K562 (cell line): ENCODE measurements around the gene OTOG. TPM values are rescaled to one million over a fixed set of nuclear protein-coding genes. Genes with fewer than 3 reads are reported as not detected.

ENCODE experiments used
- ATAC-seq: fragments of 200-7000 bp; cut with Tn5 transposase; 3 replicates; pipeline ENCODE4 v1.9.1; 2020; ENCODE audit warnings: moderate library complexity
- BruUV-seq: library from RNA; stranded (reverse); fragments of 400-500 nt; replicated peaks from 2 replicates; lab custom pipeline; 2021; lab: Mats Ljungman, UMichigan
- CTCF ChIA-PET: fragments of 300-600 bp; formaldehyde crosslinking; extraction: SDS; loops from one replicate; lab custom pipeline; 2021; ENCODE audit warnings: low intra/inter-chr PET ratio; lab: Yijun Ruan, JAX
- POLR2A ChIA-PET: fragments of 300-600, 350-650 bp; sonication (Branson Sonifier 250); formaldehyde crosslinking; extraction: SDS; loops from one replicate; lab custom pipeline; 2021; ENCODE audit warnings: antibody characterized with exemption, inconsistent platforms; lab: Yijun Ruan, JAX
- DNase-seq, 4 experiments: peaks; one replicate each; pipeline versions ENCODE4 v3.0.0 to v3.0.0-alpha.2; 2011 to 2018; ENCODE audit warnings: low spot score in 3 of 4, mixed read lengths in 3 of 4; ENCODE audit errors: extremely low read depth in 1 of 4
- FAIRE-seq: peaks from 2 replicates; lab custom pipeline; 2011; peaks lifted over from hg19 to GRCh38; lab: Jason Lieb, UNC
- H2AFZ ChIP-seq: 2 replicates; pipeline ENCODE4 v1.6.0; 2011; ENCODE audit warnings: low read depth, low read length, control low read depth, inconsistent platforms
- H3K27ac ChIP-seq: fragments of 200-600 bp; 3 replicates; pipeline ENCODE4 v1.8.0; 2011; ENCODE audit warnings: low read depth, mild to moderate bottlenecking, control low read depth, inconsistent platforms, low read length, moderate library complexity, mixed read lengths; ENCODE audit errors: extremely low read depth
- H3K27me3 ChIP-seq, 2 experiments: fragments of 300-600 bp in 1 of 2; 2 replicates in 1 of 2; 3 replicates in 1 of 2; pipeline versions ENCODE4 v1.6.0 to v1.8.0; 2011; ENCODE audit warnings: inconsistent platforms in 2 of 2, low read length in 2 of 2, mild to moderate bottlenecking in 1 of 2, mixed read lengths in 1 of 2, moderate library complexity in 1 of 2; ENCODE audit not compliant: control insufficient read depth in 2 of 2, insufficient read depth in 2 of 2
- H3K36me3 ChIP-seq: fragments of 300-600 bp; 3 replicates; pipeline ENCODE4 v1.8.0; 2011; ENCODE audit warnings: mild to moderate bottlenecking, low read length, inconsistent platforms; ENCODE audit not compliant: control insufficient read depth, insufficient read depth
- H3K4me1 ChIP-seq, 2 experiments: fragments of 200-600 bp in 1 of 2; replicated peaks in 1 of 2; 2 replicates in 1 of 2; 3 replicates in 1 of 2; pipeline versions ENCODE4 v1.5.1 to v1.8.0; 2011; ENCODE audit warnings: inconsistent platforms in 2 of 2, low read length in 2 of 2, mild to moderate bottlenecking in 1 of 2, mixed read lengths in 1 of 2, moderate library complexity in 1 of 2; ENCODE audit not compliant: control insufficient read depth in 2 of 2, insufficient read depth in 2 of 2
- H3K4me2 ChIP-seq: 2 replicates; pipeline ENCODE4 v1.6.1; 2011; ENCODE audit warnings: low read length, control low read depth, inconsistent platforms, mixed read lengths; ENCODE audit not compliant: insufficient read depth
- H3K4me3 ChIP-seq: fragments of 200-600 bp; sonication (generic), shearing (Covaris generic); 2 replicates; pipeline ENCODE4 v1.5.1; 2016; ENCODE audit warnings: control low read depth, inconsistent platforms
- H3K79me2 ChIP-seq: fragments of 200-600 bp; 3 replicates; pipeline ENCODE4 v1.8.0; 2011; ENCODE audit warnings: low read length, inconsistent platforms; ENCODE audit not compliant: control insufficient read depth, insufficient read depth
- H3K9ac ChIP-seq, 2 experiments: 2 replicates each; pipeline versions ENCODE4 v1.6.0 to v1.6.1; 2011; ENCODE audit warnings: low read depth in 2 of 2, low read length in 2 of 2, control low read depth in 1 of 2, inconsistent platforms in 1 of 2, mild to moderate bottlenecking in 1 of 2, mixed read lengths in 1 of 2; ENCODE audit not compliant: insufficient read depth in 1 of 2
- H3K9me1 ChIP-seq: one replicate; pipeline ENCODE4 v1.6.0; 2011; ENCODE audit warnings: inconsistent platforms, mild to moderate bottlenecking, low read length, moderate library complexity; ENCODE audit not compliant: control insufficient read depth, insufficient read depth
- H3K9me3 ChIP-seq: replicated peaks from 2 replicates; pipeline ENCODE4 v1.5.1; 2011; ENCODE audit warnings: low read depth, low read length, inconsistent platforms; ENCODE audit not compliant: control insufficient read depth, insufficient read depth
- H4K20me1 ChIP-seq: replicated peaks from 2 replicates; pipeline ENCODE4 v1.6.1; 2011; ENCODE audit warnings: low read length, inconsistent platforms, mixed read lengths; ENCODE audit not compliant: control insufficient read depth, insufficient read depth
- BCL6 ChIP-seq: fragments of 250-450 bp; sonication (Bioruptor Pico); IDR thresholded peaks from 2 replicates; pipeline ENCODE4 v1.4.0; 2020
- ELF4 ChIP-seq: fragments of 450-650 bp; formaldehyde crosslinking; IDR thresholded peaks from 2 replicates; pipeline ENCODE4 v1.4.0; 2022; ENCODE audit warnings: missing genetic modification characterization
- GABPA ChIP-seq: fragments of 200-800 bp; sonication (Bioruptor generic); conservative IDR thresholded peaks from 2 replicates; pipeline ENCODE4 v1.6.1; 2016; ENCODE audit warnings: low read depth, missing genetic modification characterization, missing compliant biosample characterization
- HDAC2 ChIP-seq: fragments of 450-650 bp; IDR thresholded peaks from 2 replicates; pipeline ENCODE4 v1.6.1; 2016; ENCODE audit warnings: mild to moderate bottlenecking
- HNRNPK ChIP-seq: fragments of 200-400 bp; formaldehyde crosslinking; IDR thresholded peaks from one replicate; pipeline ENCODE4 v1.6.1; 2018; ENCODE audit warnings: mild to moderate bottlenecking, low read depth, low read length; ENCODE audit not compliant: poor library complexity, severe bottlenecking
- MTA3 ChIP-seq: fragments of 450-650 bp; formaldehyde crosslinking; IDR thresholded peaks from 2 replicates; pipeline ENCODE4 v1.6.1; 2017; ENCODE audit warnings: mild to moderate bottlenecking, borderline replicate concordance
- PPARD ChIP-seq: fragments of 250-450 bp; sonication (Bioruptor Pico); IDR thresholded peaks from 2 replicates; pipeline ENCODE4 v1.8.0; 2022; ENCODE audit warnings: inconsistent platforms, mild to moderate bottlenecking, moderate library complexity
- RB1 ChIP-seq: fragments of 450-650 bp; IDR thresholded peaks from 2 replicates; pipeline ENCODE4 v1.6.1; 2017; ENCODE audit warnings: low read depth, mild to moderate bottlenecking
- TCFL5 ChIP-seq: fragments of 250-450 bp; sonication (Bioruptor Pico); conservative IDR thresholded peaks from 2 replicates; pipeline ENCODE4 v1.6.1; 2021; ENCODE audit warnings: mild to moderate bottlenecking, moderate library complexity, matching md5 sums
- ZNF140 ChIP-seq: fragments of 250-450 bp; sonication (Bioruptor Pico); IDR thresholded peaks from 2 replicates; pipeline ENCODE4 v1.8.0; 2021; ENCODE audit warnings: moderate library complexity, mild to moderate bottlenecking, inconsistent platforms
- ZNF197 ChIP-seq: fragments of 200-800 bp; sonication (Bioruptor generic); IDR thresholded peaks from 2 replicates; pipeline ENCODE4 v1.6.1; 2016; ENCODE audit warnings: low read depth, missing genetic modification characterization, missing compliant biosample characterization
- ZNF695 ChIP-seq: fragments of 450-650 bp; formaldehyde crosslinking; IDR thresholded peaks from 2 replicates; pipeline ENCODE4 v1.4.0; 2020; ENCODE audit warnings: mild to moderate bottlenecking, moderate library complexity
- WGBS: fragments of 100-300 bp; shearing (Covaris generic); methylation state at CpG from one replicate; pipeline ENCODE4 v1.1.6; 2016; ENCODE audit warnings: low coverage, mixed read lengths; ENCODE audit not compliant: insufficient coverage; ENCODE audit errors: missing lambda C conversion rate; 5-methylcytosine and 5-hydroxymethylcytosine counted together
- in situ Hi-C: fragments of 300-500 bp; cut with MboI; formaldehyde crosslinking; loops from 4 replicates; pipeline ENCODE4 v1.15.0; 2018; ENCODE audit warnings: inconsistent platforms, mixed read lengths
- intact Hi-C: fragments of 100-400 bp; cut with micrococcal nuclease; formaldehyde crosslinking; loops from 2 replicates; pipeline ENCODE4 v1.14.2; 2022
- polyA plus RNA-seq, 8 experiments: library from polyadenylated mRNA; depleted of rRNA in 4 of 8; stranded (reverse) in 5 of 8; unstranded in 3 of 8; fragments of >200 nt; fragmentation: Nextera tagmentation in 2 of 8; fragmentation: Illumina TruSeq in 1 of 8; extraction: Ambion mirVana in 2 of 8; extraction: Trizol in 1 of 8; gene quantifications; 2 replicates each; pipeline versions ENCODE4 v1.2.1 to v1.2.3, GENCODE V29; 2011 to 2014; ENCODE audit warnings: inconsistent platforms in 1 of 8, missing spikeins in 1 of 8
- total RNA-seq, 7 experiments: library from RNA; depleted of rRNA in 6 of 7; stranded (reverse); fragments of >200 nt in 6 of 7; fragmentation: Illumina TruSeq in 2 of 7; extraction: Trizol in 2 of 7; gene quantifications; 2 replicates each; pipeline versions ENCODE4 v1.2.1 to v1.2.3, GENCODE V29; 2011 to 2021; ENCODE audit warnings: low replicate concordance in 1 of 7
- TF ChIP-seq, protein P1 (sequence below): IDR thresholded peaks from 3 replicates; pipeline ENCODE4 v1.6.1; 2011; ENCODE audit warnings: borderline replicate concordance, mild to moderate bottlenecking; ENCODE audit not compliant: insufficient read length, insufficient read depth
- TF ChIP-seq, protein P2 (sequence below): sonication (generic); formaldehyde crosslinking; IDR thresholded peaks from 2 replicates; pipeline ENCODE4 v1.8.1; 2022; ENCODE audit warnings: missing genetic modification reagents
- TF ChIP-seq, protein P3 (sequence below): fragments of 450-650 bp; IDR thresholded peaks from 2 replicates; pipeline ENCODE4 v1.6.1; 2018; ENCODE audit warnings: mild to moderate bottlenecking, low read depth; ENCODE audit not compliant: partially characterized antibody
- TF ChIP-seq, protein P4 (sequence below): fragments of 450-650 bp; conservative IDR thresholded peaks from 2 replicates; pipeline ENCODE4 v1.6.1; 2016; ENCODE audit warnings: missing genetic modification characterization, low read depth, mild to moderate bottlenecking, control low read depth, missing compliant biosample characterization

OTOG gene
- total and polyA plus RNA-seq, 9 of the 15 experiments (the other 6 are each of a cell fraction or from before 2014, with no cell fraction given), result not detected

DNA sequence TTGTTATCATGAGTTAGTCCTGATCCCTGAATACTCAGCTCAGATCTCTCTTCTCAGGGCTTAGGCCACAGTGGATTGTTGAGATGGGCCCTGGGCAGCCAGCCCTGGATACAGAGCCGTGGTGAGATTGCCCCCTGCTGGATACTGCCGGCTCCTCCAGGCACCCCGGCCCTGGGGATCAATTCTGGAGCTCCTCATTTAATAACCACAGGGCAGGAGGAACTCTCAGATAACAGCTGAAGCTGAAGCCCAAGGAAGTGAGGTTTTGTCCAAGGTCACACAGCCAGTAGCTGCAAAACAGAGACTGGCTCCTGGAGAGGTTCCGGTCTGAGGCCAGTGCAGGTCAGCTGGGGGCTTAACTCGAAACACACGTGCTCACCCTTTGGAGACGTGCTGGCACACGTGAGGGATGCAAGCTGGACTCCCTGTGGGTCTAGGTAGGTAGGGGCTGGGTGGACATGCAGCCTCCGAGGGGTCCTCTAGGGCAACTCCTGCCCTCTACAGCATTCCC lies 18.8 kb upstream of the OTOG start:
- peaks cover 0 to 5% of the 10 kb centered on the region in 2 experiments; a peak in 3 of 5 replicates for H3K4me1 ChIP-seq
- no TSS peak for BruUV-seq
- no peaks in the 10 kb centered on the region for H3K36me3 ChIP-seq
- no peak overlapping the region for H3K9ac ChIP-seq
- FAIRE-seq (peak; percentile 81), ATAC-seq (peak; percentile 98), DNase-seq (peak; percentile 77 to 88 (median 84))
- H3K9me1 ChIP-seq, result no peaks in the 10 kb centered on the region
- H3K79me2 ChIP-seq, result no peaks in the 10 kb centered on the region
- H2AFZ ChIP-seq, result peak overlapping the region; percentile 15; the same call in 1 of the 2 replicates
- H3K4me3 ChIP-seq, result no peak overlapping the region
- no peak overlapping the region for H3K27ac ChIP-seq
- H3K9me3 ChIP-seq, result no peaks in the 10 kb centered on the region
- ChIA-PET CTCF (interaction anchor here (0.5 to 2.3 kb wide), 6 partner anchors 141 to 394 kb away, joined by 3 to 11 read pairs (median 3); no protein-coding TSS in a partner anchor), POLR2A (interaction anchor here (0.6 to 1.3 kb wide), 7 partner anchors 9 to 190 kb away, joined by 3 to 4 read pairs (median 3); no protein-coding TSS in a partner anchor)
- H3K27me3 ChIP-seq, result peaks cover 21 to 70% of the 10 kb centered on the region in 2 experiments; a peak in 4 of 5 replicates
- H4K20me1 ChIP-seq, result peaks cover 3% of the 10 kb centered on the region; the same call in 1 of the 2 replicates
- intact Hi-C loops (loop anchor here (1.0 kb wide), 2 partner anchors 144 to 298 kb away; no protein-coding TSS in a partner anchor), in situ Hi-C loops (loop anchor here (10.0 kb wide), 2 partner anchors 133 to 293 kb away; no protein-coding TSS in a partner anchor)
- peak overlapping the region; percentile 57 for H3K4me2 ChIP-seq
- WGBS, result 6% methylated on average over 9 of the region's 9 CpGs
- TF ChIP-seq MTA3 (no peak), ZNF695 (CRISPR knock-in tag) (no peak), ZNF197 (CRISPR knock-in tag) (no peak), TCFL5 (CRISPR knock-in tag) (no peak), ELF4 (CRISPR knock-in tag) (no peak), RB1 (peak; percentile 25; the same call in 1 of the 2 replicates), ZNF140 (CRISPR knock-in tag) (no peak), HNRNPK (no peak), PPARD (no peak), BCL6 (CRISPR knock-in tag) (no peak), GABPA (tag) (peak; percentile 42; the same call in 1 of the 2 replicates), HDAC2 (no peak)
- TF ChIP-seq, protein P1, sequence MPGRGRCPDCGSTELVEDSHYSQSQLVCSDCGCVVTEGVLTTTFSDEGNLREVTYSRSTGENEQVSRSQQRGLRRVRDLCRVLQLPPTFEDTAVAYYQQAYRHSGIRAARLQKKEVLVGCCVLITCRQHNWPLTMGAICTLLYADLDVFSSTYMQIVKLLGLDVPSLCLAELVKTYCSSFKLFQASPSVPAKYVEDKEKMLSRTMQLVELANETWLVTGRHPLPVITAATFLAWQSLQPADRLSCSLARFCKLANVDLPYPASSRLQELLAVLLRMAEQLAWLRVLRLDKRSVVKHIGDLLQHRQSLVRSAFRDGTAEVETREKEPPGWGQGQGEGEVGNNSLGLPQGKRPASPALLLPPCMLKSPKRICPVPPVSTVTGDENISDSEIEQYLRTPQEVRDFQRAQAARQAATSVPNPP, result no peak
- TF ChIP-seq, protein P2, sequence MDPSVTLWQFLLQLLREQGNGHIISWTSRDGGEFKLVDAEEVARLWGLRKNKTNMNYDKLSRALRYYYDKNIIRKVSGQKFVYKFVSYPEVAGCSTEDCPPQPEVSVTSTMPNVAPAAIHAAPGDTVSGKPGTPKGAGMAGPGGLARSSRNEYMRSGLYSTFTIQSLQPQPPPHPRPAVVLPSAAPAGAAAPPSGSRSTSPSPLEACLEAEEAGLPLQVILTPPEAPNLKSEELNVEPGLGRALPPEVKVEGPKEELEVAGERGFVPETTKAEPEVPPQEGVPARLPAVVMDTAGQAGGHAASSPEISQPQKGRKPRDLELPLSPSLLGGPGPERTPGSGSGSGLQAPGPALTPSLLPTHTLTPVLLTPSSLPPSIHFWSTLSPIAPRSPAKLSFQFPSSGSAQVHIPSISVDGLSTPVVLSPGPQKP (CRISPR knock-in tag), result no peak
- TF ChIP-seq, protein P3, sequence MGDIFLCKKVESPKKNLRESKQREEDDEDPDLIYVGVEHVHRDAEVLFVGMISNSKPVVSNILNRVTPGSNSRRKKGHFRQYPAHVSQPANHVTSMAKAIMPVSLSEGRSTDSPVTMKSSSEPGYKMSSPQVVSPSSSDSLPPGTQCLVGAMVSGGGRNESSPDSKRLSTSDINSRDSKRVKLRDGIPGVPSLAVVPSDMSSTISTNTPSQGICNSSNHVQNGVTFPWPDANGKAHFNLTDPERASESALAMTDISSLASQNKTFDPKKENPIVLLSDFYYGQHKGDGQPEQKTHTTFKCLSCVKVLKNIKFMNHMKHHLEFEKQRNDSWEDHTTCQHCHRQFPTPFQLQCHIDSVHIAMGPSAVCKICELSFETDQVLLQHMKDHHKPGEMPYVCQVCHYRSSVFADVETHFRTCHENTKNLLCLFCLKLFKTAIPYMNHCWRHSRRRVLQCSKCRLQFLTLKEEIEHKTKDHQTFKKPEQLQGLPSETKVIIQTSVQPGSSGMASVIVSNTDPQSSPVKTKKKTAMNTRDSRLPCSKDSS, result no peak
- TF ChIP-seq, protein P4, sequence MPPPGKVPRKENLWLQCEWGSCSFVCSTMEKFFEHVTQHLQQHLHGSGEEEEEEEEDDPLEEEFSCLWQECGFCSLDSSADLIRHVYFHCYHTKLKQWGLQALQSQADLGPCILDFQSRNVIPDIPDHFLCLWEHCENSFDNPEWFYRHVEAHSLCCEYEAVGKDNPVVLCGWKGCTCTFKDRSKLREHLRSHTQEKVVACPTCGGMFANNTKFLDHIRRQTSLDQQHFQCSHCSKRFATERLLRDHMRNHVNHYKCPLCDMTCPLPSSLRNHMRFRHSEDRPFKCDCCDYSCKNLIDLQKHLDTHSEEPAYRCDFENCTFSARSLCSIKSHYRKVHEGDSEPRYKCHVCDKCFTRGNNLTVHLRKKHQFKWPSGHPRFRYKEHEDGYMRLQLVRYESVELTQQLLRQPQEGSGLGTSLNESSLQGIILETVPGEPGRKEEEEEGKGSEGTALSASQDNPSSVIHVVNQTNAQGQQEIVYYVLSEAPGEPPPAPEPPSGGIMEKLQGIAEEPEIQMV (tag), result no peak
